Measurements from ENCODE around the gene DHRS1.
A peak's percentile ranks its signal among the peaks of the same experiment; 100 is the strongest.

DHRS1 gene

DNA sequence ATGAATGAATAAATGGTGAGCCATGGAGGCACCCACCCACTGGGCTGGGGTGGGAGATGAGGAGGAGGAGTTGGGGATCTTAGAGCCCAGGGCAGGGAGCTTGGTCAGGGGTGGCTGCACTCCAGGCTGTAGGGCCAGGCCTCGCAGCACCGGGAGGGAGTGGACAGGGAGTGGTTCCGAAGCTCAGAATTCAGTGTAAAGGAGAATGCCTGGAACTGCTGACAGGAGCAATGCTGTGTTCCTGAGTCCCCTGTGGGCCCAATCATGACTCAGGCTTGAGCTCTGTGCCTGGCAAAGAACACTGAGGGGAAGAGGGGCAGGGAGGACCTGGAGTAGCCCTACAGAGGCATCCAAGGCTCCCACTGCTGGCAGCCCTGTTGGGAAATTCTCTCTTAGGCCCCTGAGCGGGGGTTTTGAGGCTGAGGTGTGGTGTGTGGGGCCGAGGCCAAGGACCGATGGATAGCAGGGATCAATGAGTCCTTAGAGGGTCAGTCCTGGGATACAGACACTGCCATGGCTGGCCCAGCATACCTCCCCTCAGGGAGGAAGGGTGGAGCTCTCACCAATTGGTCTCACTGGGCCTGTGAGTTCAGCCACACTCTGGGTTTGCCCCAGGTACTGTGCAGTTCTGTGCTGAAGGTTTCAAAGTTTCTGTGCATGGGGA, 18.7 kb downstream of the DHRS1 start:
- DNase-seq, result no peak

DNA sequence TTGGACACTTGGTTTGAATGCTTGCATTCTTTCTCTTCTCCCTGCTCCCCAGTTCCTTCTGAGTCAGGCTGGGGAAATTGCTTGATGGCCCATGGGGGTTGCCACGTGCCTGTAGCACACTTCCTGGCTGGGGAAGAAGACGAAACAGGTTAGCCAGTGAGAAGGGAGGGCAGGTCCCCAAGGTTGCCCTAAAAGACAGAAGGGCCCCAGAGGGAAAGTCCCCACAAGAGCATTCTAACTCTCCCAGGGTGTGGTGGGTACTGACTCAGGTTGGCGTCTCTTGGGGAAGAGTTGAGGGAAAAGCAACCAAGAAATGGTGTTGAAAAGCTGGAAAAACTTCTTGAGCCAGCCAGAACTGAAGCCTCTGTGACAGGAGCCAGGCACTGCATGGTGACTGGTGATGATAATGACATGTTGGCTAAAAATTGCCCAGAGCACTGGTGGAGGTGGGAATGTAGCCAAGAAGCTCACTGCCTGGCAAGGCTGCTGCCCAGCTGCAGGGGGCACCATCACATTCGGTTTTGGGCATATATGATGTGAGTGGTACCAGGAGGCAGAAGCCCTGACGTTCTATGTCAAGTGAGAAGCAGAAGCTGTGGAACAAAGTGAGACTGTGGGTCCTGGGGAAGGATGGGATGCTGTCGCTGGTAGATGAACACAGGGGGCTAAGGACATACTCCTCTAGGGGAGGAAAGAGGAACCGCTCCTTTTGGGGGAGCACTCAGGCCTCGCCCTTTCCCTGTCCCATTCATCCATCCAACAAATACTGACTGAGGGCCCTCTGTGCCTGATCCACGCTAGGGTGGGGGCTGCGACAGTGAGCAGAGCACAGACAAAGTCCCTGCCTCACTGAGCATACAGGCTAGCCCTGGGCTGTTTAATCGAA, 20.0 kb downstream of the DHRS1 start:
- DNase-seq, result peak; percentile 53

DNA sequence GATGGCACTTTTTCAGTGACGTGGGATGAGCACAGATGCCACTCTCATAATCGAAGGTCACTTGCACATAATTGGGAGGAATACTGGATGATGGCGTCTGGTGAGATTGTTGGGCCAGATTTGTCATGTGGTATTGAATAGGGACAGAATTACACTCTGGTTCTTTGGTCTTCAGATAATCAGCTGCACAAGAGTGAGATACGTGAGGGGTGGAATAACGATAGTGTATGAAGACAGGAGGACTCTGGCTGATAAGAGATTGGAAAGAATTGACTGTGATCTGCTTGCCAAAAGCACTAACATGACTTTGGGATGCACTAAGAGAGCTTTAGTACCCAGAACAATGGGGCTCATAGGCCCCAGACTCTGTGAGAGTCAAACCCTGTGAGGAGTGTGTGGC, 21.2 kb downstream of the DHRS1 start:
- no peak for DNase-seq

DNA sequence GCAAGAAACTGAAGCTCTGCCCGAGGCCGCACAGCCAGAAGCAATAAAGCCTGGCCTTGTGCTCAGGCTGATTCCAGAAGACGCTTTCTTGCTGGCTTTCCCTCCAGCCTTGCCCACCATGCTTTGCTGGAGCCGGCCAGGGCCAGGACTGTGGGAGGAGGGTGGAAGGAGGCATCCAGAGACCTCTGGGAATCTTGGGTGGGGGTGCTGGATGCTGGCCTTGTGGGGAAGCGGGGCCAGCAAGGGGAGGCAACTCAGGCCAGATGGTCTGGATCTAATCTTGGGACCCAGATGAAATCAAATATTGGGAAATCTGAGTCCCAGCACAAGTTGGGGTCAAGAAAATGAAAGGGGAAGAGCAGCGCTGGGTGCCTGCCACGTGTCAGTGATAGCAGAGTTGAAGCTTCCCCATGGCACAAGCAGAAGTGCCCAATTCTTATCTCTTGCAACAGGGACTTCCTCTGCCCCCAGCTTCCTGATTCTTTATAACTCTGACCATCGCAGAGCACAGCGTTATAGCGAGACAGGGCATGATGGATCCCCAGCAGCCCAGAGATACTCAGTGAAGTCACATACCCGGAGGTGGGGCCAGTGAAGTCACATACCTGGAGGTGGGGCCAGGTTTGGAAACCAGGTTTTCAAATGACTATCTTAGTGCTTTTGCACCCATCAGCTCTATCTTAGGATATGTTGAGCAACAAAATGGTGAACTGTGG, 21.8 kb downstream of the DHRS1 start:
- DNase-seq, result peak; percentile 19

DNA sequence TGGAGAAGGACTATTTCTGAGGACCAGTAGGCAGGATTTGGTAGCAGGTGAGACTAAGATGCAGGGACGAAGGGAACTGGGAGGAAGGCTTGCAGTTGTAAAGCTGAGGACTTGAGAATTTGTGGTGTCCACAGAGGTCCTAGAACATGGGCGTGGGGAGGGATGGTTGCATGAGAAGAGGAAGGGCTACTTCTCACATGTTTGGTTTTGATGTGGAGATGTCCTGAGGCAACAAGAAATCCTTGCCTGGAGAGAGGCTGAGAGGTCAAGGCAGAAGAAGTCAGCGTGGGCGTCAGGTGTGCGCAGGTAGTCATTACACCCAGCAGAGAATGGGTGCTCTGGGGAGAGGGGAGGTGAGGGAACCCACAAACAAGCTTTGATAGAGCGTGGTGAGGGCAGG, 22.5 kb downstream of the DHRS1 start:
- DNase-seq, result no peak

DNA sequence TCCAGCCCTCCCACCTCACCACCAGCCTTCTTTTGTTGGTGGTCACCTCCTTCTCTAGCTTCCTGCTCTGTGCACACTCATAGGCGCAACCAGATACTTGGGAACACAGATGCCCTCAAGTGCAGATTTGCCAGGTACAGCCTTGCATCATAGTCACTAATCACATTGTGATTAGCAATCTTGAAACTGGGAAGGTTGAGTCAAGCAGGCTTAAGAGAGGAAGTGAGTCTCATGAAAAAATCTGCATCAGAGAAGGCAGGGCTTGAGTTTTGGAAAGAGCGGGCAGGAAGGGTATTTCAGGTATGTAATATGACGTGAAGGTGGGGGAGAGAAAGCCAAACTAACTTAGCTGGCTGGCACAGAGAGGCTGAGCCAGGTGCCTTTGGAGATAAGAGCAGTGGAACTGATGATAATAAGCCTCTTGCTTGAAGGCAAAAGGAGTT, 25.5 kb downstream of the DHRS1 start:
- peak; percentile 39 for DNase-seq

DNA sequence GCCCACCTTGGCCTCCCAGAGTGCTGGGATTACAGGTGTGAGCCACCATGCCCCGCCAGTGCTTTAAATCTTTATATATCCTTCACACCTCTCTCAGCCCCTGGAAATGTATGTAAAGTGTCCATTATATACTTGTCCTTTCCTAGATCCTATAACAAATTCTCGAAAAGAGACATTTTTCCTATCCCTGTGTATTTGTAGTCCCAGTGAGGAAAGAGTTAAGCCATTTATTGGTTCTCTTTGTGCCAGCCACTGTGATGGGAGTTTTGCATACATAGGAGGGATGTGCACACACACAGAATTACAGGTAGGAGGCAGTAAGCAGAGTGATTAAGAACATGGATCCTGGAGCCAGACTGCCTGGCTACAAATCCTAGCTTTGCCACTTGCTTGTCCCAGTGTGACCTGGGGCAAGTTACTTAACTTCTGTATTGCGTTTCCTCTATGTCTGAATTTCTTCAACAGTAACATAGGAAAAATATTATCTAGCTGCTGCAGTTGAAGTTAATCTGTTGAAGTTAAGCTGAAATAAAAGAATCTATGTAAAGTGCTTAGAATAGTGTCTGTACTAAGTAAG, 26.1 kb downstream of the DHRS1 start:
- DNase-seq, result no peak

DNA sequence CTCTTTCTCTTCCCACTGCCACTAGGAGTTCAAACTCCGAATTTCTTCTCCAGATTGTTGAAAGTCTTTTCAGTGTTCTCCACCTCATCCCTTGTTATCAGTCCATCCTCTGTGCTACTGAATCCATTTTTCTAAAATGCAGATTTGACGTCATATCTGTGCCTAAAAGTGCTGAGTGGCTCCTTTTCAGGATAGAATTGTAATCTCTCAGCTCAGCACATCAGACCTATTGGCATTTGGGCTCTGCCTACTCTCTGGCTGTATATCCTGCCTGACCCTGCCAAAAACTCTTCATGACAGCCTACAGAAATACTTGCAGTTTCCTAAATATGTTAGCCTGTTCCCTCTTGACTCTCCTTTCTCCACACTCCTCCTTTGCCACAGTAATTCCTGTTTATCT, 27.1 kb downstream of the DHRS1 start:
- DNase-seq, result no peak

DNA sequence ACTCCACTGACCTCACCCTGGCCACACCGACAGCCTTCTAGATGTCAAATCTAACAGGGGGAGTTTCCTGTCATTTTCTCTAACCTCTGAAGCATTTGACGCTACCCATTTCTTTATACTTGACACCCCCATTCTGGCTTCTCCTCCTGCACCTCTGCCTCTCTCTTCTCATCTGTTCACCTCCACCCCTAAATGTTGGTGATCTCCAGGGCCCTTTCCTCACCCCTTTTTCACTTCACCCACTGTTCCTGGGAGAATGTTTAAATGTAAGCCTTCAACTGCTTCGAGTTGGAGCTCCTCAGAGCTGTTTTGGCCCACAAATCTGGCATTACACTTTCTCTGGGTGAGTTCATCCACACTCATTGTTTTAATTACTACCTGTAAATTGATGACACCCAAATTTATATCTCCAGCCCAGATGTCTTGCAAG, 27.7 kb downstream of the DHRS1 start:
- no peak for DNase-seq

DNA sequence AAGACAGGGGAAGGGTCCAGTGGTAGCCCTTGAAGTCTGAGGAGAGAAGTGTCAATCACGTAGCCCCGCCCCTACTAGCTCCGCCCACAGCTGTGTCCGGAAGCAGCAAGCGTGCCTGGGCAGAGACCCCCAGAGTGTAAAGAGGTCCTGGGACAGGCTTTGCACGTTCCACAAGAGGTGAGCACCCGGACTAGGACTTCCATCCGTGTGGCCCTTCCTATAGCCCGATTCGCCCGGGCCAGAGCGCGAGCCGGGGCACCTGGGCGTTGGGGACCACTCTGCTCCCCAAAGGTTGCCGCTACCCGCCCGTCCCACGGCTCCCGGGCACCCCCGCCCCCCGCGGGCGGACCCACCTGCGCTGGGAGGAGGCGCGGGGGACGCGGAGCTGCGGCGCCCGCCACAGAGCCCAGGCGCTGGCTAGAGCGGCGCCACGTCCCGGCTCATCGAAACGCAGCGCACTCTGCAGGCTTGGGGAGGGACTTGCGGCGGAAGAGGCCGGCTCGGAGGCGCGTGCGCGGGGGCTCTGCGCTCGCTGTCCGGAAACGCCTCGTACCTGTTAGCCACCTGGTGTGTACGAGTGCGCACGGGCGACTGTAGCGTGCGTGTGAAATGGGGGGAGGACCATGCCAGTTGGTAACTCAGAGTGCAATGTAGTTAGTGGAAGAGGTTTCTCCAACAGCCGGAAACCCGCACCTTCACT, 28.3 kb downstream of the DHRS1 start, which contains the start of gene RABGGTA:
RABGGTA (minus strand) TSS at position 464 of the 700 bp plus-strand sequence. CDS start 482 bp downstream, outside the sequence.
- peak; percentile 88 for DNase-seq

DNA sequence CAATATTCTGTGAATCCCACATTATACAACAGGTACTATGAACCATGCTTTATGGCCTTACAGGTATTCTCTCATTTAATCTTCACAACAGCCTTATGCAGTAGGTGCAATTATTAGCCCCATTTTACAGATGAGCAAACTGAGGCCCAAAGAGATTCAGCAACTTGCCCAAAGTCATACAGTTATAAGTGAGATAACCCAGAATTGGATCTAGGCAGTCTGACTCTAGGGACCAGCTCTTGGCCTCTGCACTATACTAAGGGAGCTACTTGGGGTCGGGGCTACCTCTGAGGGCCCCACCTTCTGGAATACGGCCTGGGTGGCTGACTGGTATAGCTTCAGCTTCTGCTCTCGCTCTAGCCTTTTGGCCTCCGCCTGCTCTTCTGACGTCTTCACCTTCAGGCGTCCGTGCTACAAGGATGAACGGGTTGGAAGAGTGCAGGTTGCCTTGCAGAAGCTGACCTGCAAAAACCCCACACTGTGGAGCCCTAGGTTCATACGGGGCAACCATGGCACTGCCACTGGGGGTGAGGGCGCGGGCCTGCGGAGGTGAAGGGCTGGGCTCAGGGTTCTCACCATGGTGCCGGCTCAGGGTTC, 28.9 kb downstream of the DHRS1 start:
- DNase-seq, result no peak

DNA sequence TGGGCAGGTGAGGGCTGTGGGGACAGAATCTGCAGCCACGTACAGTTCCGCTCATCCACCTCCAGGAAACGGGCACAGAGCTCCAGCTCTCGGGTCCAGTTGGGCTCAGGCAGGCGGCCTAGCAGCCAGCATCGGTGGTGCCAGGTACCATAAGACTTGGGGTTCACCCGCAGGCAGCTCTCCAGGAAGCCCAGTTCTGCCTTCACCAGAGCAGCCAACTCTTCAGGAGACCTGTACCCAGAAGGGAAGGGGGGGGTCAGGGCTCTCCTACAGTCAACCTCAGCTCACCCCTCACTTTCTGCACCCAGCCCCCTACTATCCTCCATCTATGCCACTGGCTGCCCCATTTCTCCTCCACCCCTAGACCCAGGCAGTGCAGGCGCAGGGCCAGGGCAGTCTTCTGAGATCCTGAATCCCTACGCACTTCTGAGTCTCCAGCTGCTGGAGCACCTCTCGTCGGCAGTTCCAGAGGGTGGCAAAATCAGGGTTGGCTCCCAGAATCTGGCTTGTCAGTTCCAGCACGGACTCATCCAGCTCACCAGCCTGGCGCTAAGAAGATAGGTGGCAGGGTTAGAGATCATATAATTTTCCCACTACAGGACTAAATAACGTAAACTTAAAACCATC, 29.6 kb downstream of the DHRS1 start:
- DNase-seq, result no peak

DNA sequence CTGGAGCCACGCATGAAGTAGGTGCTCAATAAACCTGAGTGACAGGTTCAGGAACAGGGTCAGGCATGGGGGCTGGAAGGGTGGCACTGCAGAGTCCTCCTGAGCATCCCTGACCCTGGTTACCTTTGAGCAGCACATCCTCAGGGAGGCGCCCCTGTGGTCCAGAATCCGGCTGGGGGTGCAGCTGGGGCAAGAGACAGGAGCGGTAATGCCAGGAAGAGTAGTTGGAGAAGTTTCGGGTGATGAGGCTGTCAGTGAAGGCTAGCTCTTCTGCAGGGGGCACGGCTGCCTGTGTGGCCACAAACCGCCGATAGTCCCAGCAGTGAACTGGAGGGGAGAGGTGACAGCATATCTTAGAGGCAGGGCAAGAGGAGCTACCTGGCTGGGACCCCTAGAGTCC, 30.2 kb downstream of the DHRS1 start:
- DNase-seq, result no peak

DNA sequence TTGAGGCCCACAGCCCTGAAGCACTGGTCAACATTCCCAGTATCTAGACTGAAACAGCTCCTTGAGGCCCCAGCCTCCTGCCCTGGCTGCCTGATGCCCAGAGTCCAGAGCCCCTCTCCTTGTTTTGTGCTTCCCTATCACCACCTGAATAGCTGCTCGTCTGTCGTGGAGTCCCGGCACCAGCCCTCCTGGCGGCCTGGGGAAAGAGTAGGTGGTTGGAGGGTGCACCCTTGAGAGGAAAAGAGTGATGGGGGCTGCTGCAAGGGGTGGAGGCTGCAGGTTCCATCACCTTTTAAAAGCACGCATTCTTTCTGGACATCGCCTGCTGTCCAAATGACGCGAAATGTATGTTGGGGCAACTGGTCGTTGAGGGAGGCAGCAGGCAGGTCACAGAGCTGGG, 31.4 kb downstream of the DHRS1 start:
- no peak for DNase-seq

DNA sequence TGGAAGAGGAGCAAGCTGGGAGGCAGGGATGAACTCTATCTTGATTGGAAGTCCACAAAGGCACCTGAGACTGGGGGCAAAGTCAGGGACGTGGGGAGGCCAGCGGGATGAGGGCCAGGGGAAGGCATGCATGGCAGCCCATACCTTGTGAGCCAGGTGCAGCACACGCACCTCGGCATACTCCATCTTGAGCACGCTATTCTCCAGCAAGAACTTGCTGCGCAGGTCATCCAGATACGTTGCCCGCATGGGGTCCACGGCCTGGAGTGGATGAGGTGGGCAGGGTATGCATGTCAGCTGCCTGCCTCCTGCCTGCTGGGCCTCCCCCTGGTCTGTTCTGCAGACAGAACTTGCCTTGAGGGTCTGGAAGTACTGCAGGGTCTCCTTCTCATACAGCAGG, 32.1 kb downstream of the DHRS1 start:
- DNase-seq, result no peak

DNA sequence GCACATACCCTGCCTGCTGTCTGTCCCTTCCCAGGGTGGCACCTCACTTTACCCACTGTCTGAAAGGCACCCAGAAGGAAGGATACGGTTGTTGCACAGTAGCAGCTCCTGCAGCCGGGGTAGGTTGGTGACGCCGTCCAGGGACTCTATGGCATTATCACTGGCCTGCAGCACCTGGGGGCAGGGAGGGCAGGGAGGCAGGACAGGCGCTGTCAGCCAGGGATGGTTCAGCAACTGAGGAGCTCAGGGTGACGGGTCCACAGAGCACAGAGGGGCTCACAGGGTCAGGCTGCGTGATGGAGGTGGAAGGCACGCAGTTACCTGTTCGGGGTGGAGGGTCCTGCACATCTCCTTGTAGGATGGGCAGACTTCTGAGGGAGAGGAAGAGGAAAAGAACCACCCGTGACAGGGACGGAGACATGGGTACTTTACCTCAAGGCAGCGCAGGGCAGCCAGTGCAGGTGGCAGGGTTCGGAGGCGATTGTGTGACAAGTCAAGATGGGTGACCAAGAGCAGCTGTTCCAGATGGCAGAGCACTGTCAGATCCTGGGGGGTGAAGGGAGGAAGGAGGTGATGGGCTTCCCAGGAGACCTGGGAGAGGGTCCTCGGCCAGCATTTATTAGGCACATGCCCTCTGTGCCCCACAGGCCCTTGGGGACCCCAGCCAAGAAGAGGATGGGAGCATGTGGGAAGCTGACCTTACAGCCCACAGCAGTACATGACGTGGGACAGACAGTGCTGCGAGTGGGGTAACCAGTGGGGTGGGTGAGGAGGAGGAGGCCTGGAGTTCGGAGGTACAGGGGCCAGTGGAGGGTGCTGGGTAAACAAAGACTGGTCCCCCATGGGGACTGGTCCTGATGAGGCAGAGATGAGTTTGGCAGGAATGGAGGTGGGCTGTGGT, 33.0 kb downstream of the DHRS1 start:
- no peak for DNase-seq

DNA sequence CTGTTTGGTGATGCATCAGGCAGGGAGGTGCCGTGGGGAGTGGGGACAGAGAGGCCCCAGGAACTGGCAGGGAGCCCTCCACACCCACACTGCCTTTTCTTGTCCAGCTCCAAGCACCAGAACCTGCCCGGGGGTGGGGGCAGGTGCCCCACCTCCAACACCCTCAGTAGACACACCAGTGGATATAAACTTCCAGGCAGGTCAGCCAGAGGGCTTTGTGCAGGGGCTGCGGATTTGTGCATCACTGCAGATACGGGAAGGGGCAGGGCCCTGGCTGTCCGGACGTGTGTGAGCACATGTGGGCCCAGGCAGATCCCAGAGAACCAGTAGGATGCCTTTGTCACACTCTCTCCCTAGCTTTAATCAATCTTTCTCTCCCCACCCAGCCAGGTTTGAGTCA, 35.3 kb downstream of the DHRS1 start:
- no peak for DNase-seq

DNA sequence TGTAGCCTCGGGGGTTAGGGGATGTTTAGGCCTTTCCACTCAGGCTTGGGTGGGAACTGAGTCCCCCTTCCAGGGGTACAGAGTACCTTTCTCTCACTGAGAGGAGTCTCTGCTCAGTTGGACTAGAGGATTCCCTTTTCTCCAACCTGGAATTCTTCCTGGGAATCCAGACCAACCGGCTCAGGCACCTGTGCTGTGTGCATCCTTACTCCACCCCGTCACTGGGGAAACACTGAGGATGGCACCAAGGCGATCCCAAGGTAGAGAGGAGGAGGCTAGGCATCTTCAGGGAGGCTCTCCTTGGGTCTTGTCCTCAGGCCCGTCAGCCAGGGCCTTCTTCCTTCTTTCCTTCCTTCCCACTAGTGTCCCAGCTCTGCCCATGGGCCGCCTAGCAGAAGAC, 35.7 kb downstream of the DHRS1 start:
- no peak for DNase-seq

DNA sequence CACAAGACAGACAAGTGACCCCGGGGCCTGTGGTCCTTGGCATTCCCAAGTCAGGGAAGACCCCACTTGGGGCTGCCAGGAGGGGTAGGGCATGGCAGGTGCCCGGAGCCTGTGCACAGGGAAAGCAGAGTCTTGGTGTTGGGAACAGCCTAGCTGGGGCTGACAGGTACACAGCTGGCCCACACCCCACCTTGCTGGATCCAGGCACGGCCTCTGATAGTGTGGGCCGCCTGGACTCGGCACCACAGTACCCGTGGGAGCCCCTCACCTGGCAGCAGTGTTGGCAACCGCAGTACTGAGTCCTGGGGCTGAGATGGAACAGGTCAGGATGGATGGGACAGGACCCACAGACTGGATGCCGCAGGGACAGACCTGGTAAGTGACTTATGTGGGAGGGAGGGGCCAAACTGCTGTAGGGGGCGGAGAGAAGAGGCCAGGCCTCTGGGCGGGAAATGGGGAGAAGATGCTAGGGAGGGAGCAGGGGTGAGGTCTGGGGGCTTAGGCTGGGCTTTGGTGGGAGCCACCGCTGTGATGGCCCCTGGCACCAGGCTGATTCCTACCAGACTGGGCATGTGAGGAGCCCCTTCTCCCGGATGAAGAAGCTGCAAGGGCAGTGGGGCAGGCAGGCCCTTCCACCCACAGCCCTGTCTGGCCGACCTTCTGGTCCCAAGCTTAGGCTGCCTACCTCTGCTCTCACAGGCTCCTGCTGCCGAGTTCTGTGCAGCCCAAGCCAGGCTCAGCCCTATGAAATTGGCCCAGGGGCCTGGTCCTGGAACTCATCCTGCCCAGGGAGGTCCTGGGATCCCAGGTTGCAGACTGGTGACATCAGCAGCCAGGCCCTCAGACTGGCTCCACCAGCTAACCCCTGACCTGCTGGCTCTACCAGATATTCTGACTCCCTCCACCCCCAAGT, 36.5 kb downstream of the DHRS1 start, which contains the start of gene TGM1:
TGM1 (minus strand) TSS at position 357 of the 913 bp plus-strand sequence. CDS start 825 bp downstream, outside the sequence.
- DNase-seq, result no peak

Data from stimulated activated CD4-positive, alpha-beta T cell treated with anti-CD3 and anti-CD28 coated beads, Interleukin-4, amount 100 ng/mL, for 1 hour (primary cell).